ENCODE measurements around the gene TMEM164. TPM values are rescaled to one million over a fixed set of nuclear protein-coding genes. Genes with fewer than 3 reads are reported as not detected.
A peak's percentile ranks its signal among the peaks of the same experiment; 100 is the strongest.

TMEM164 gene
- total RNA-seq, 6 experiments from 2014 or later, result 8.5 to 12.5 (median 9.6) TPM

GRCh38 chrX:110081740-110082139, 78.8 kb downstream of the TMEM164 start:
- DNase-seq, result peak; percentile 7
- no peaks in the 10 kb centered on the region for H3K9me3 Mint-ChIP-seq
- no peaks in the 10 kb centered on the region for H3K27me3 Mint-ChIP-seq (ENCODE audit: insufficient read depth)
- peak overlapping the region; percentile 59 for H3K27ac Mint-ChIP-seq
- H3K4me1 Mint-ChIP-seq (ENCODE audit: low read depth), result peaks cover 41% of the 10 kb centered on the region
- TF ChIP-seq CTCF (IDR thresholded peaks at IDR 0.05), result no peak
- H3K4me3 Mint-ChIP-seq, result peak overlapping the region; percentile 45; the same call in 1 of the 2 replicates
- H3K36me3 Mint-ChIP-seq (ENCODE audit: low read depth), result peaks cover 1% of the 10 kb centered on the region

GRCh38 chrX:110082161-110082560, 79.2 kb downstream of the TMEM164 start:
- Mint-ChIP-seq H3K27me3 (ENCODE audit: insufficient read depth) (no peaks in the 10 kb centered on the region), H3K4me1 (ENCODE audit: low read depth) (peaks cover 45% of the 10 kb centered on the region), H3K9me3 (no peaks in the 10 kb centered on the region), H3K27ac (peak overlapping the region; percentile 59), H3K36me3 (ENCODE audit: low read depth) (no peaks in the 10 kb centered on the region; the same call in 1 of the 2 replicates), H3K4me3 (peak overlapping the region; percentile 45)
- peak; percentile 78 for DNase-seq
- no peak for TF ChIP-seq CTCF (IDR thresholded peaks at IDR 0.05)

GRCh38 chrX:110086162-110086915, 83.4 kb downstream of the TMEM164 start:
- Mint-ChIP-seq H3K27ac (peak overlapping the region; percentile 100), H3K27me3 (ENCODE audit: insufficient read depth) (no peaks in the 10 kb centered on the region), H3K9me3 (no peaks in the 10 kb centered on the region), H3K36me3 (ENCODE audit: low read depth) (no peaks in the 10 kb centered on the region; the same call in 1 of the 2 replicates), H3K4me3 (peak overlapping the region; percentile 72), H3K4me1 (ENCODE audit: low read depth) (peaks cover 63% of the 10 kb centered on the region)
- DNase-seq, result peak; percentile 71
- no peak for TF ChIP-seq CTCF (IDR thresholded peaks at IDR 0.05)

- peak; percentile 91 for DNase-seq
- Mint-ChIP-seq H3K27ac (peak overlapping the region; percentile 100), H3K4me1 (ENCODE audit: low read depth) (peaks cover 56% of the 10 kb centered on the region), H3K4me3 (peak overlapping the region; percentile 74), H3K36me3 (ENCODE audit: low read depth) (no peaks in the 10 kb centered on the region; the same call in 1 of the 2 replicates), H3K9me3 (no peaks in the 10 kb centered on the region), H3K27me3 (ENCODE audit: insufficient read depth) (no peaks in the 10 kb centered on the region)
- TF ChIP-seq CTCF (IDR thresholded peaks at IDR 0.05), result no peak
Measured at GRCh38 chrX:110086916-110087484, 84.1 kb downstream of the TMEM164 start.

- no peak for TF ChIP-seq CTCF (IDR thresholded peaks at IDR 0.05)
- Mint-ChIP-seq H3K27ac (peak overlapping the region; percentile 100), H3K36me3 (ENCODE audit: low read depth) (no peaks in the 10 kb centered on the region; the same call in 1 of the 2 replicates), H3K27me3 (ENCODE audit: insufficient read depth) (no peaks in the 10 kb centered on the region), H3K9me3 (no peaks in the 10 kb centered on the region), H3K4me3 (peak overlapping the region; percentile 74), H3K4me1 (ENCODE audit: low read depth) (peaks cover 49% of the 10 kb centered on the region)
- peak; percentile 88 for DNase-seq
Measured at GRCh38 chrX:110087485-110088356, 84.8 kb downstream of the TMEM164 start.

All from HFFc6 (cell line).